ENCODE results near the gene RUNX2. TPM values are rescaled to one million over a fixed set of nuclear protein-coding genes. Genes with fewer than 3 reads are reported as not detected.

The RUNX2 gene
- total RNA-seq, 1 donor from 2014 or later = 0.24 TPM

GRCh38 chr6:45388328-45388727 is 60.2 kb downstream of the RUNX2 start:
- no peak for ATAC-seq (ENCODE audit: poor library complexity)
- no peak for DNase-seq
- intact Hi-C loops (cut with DNase I) = no loop called here

GRCh38 chr6:45394586-45395095 is 66.5 kb downstream of the RUNX2 start:
- intact Hi-C loops (cut with DNase I) = no loop called here
- no peak for DNase-seq

GRCh38 chr6:45398075-45398813 is 70.1 kb downstream of the RUNX2 start:
- intact Hi-C loops (cut with DNase I) = no loop called here
- DNase-seq (no peak), ATAC-seq (ENCODE audit: poor library complexity) (no peak)

More at GRCh38 chr6:45394586-45395095, 66.5 kb downstream of the RUNX2 start:
- ATAC-seq (ENCODE audit: poor library complexity) = no peak

- no peak for ATAC-seq (ENCODE audit: poor library complexity)
- DNase-seq = no peak
- intact Hi-C loops (cut with DNase I) = no loop called here
These were observed 71.9 kb downstream of the RUNX2 start for GRCh38 chr6:45400021-45400420.

GRCh38 chr6:45411959-45412358 is 83.8 kb downstream of the RUNX2 start:
- intact Hi-C loops (cut with DNase I) = no loop called here
- ATAC-seq (ENCODE audit: poor library complexity) (no peak), DNase-seq (no peak)

- intact Hi-C loops (cut with DNase I) = loop anchor here (5.0 kb wide), 1 partner anchor 758 kb away; no protein-coding TSS in a partner anchor
- DNase-seq (no peak), ATAC-seq (ENCODE audit: poor library complexity) (no peak)
These were observed 87.2 kb downstream of the RUNX2 start for GRCh38 chr6:45415315-45415714.

GRCh38 chr6:45415788-45416518 is 87.8 kb downstream of the RUNX2 start:
- DNase-seq (no peak), ATAC-seq (ENCODE audit: poor library complexity) (no peak)
- intact Hi-C loops (cut with DNase I) = loop anchor here (5.0 kb wide), 1 partner anchor 759 kb away; no protein-coding TSS in a partner anchor

GRCh38 chr6:45416700-45417099 is 88.6 kb downstream of the RUNX2 start:
- no peak for ATAC-seq (ENCODE audit: poor library complexity)
- intact Hi-C loops (cut with DNase I) = loop anchor here (5.0 kb wide), 1 partner anchor 759 kb away; no protein-coding TSS in a partner anchor
- no peak for DNase-seq

GRCh38 chr6:45417436-45417835 is 89.3 kb downstream of the RUNX2 start:
- ATAC-seq (ENCODE audit: poor library complexity) = no peak
- DNase-seq = no peak
- intact Hi-C loops (cut with DNase I) = loop anchor here (5.0 kb wide), 1 partner anchor 760 kb away; no protein-coding TSS in a partner anchor

GRCh38 chr6:45419571-45420082 is 91.5 kb downstream of the RUNX2 start:
- DNase-seq = peak; percentile 68
- intact Hi-C loops (cut with DNase I) = loop anchor here (5.0 kb wide), 1 partner anchor 762 kb away; no protein-coding TSS in a partner anchor
- ATAC-seq (ENCODE audit: poor library complexity) = peak; percentile 60

- intact Hi-C loops (cut with DNase I) = no loop called here
- ATAC-seq (ENCODE audit: poor library complexity) = no peak
- peak; percentile 45 for DNase-seq
These were observed 92.2 kb downstream of the RUNX2 start for GRCh38 chr6:45420083-45420908.

GRCh38 chr6:45420909-45421708 is 93.0 kb downstream of the RUNX2 start:
- intact Hi-C loops (cut with DNase I) = no loop called here
- no peak for ATAC-seq (ENCODE audit: poor library complexity)
- no peak for DNase-seq

- intact Hi-C loops (cut with DNase I) = no loop called here
- DNase-seq (peak; percentile 71), ATAC-seq (ENCODE audit: poor library complexity) (peak; percentile 78)
These were observed 93.8 kb downstream of the RUNX2 start for GRCh38 chr6:45421709-45422502.

- intact Hi-C loops (cut with DNase I) = no loop called here
- DNase-seq (peak; percentile 55), ATAC-seq (ENCODE audit: poor library complexity) (peak; percentile 29)
These were observed 94.5 kb downstream of the RUNX2 start for GRCh38 chr6:45422503-45423110.

GRCh38 chr6:45423111-45423823 is 95.1 kb downstream of the RUNX2 start:
- intact Hi-C loops (cut with DNase I) = no loop called here
- peak; percentile 44 for ATAC-seq (ENCODE audit: poor library complexity)
- peak; percentile 48 for DNase-seq

- DNase-seq (peak; percentile 57), ATAC-seq (ENCODE audit: poor library complexity) (peak; percentile 4)
- intact Hi-C loops (cut with DNase I) = no loop called here
These were observed 95.8 kb downstream of the RUNX2 start for GRCh38 chr6:45423824-45424450.
